GM21447 (cell line): ENCODE results near the gene LKAAEAR1.

ENCODE experiments used
- ATAC-seq: cut with Tn5 transposase; IDR thresholded peaks from one replicate; pipeline ENCODE4 v1.9.1; 2021; ENCODE audit not compliant: unreplicated experiment

Gene LKAAEAR1

DNA sequence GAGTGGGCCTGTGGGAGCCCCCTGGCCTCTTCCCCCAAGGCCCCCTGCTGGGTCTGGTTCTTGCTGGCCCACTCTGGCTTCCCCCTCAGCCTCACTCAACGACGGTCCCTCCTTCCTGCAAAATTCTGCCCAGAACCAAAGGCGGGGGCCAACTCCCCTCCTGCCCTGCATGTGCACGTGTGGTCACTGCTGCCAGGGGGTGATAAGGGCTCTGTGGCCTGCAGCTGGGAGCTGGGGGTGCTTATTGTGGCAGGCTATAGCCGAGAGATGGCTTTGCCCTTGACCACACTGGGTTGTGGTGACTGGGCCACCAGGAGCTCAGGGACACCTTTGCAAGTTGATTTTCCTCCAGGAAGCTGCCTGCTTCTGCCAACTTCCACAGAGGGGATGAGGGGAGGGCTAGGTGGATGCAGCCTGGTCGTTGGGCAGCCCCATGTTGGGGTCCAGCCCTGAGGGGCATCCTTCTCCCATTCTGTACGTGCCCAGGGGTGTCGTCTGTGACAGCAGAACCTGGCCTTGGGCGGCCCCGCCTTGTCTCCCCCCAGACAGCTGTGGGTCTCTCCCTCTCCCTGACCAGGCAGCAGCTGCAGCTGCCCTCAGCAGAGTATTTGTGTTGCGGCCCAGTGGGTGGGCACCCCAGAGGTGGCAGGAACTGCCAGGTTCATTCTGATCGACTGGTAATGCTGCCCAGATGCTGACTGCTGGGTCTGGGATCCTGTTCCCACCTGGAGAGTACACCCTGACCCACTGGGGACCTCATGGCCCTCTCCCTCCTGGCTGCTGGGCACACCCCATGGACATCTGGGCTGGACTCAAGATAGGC lies 15.6 kb downstream of the LKAAEAR1 start:
- ATAC-seq = no peak

DNA sequence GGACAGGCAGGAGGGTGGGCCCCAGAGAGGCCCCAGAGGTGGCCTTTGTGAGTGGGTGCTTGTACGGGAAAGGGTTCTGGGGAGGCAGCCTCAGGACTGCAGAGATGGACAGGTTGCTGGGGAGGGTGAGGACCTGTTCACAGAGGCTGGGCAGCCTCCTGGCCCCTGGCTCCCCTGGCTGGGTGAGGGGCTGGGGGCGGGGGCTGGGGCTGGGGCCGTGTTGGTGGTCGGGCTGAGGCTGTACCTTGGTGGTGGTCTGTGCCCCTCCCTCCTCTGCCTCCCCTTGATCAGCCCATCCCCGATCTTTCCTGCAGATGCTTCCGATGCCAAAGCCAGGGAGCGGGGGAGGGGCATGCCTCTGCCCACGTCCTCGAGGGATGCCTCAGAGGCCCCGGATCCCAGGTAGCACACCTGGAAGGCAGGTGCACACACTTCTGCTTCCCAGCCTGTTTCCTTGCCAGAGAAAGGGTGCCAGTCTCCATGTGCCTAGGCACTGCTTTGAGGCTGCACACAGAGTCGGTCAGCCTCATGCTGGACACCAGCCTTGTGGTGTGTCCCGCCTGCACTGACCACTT lies 16.4 kb downstream of the LKAAEAR1 start:
- no peak for ATAC-seq

DNA sequence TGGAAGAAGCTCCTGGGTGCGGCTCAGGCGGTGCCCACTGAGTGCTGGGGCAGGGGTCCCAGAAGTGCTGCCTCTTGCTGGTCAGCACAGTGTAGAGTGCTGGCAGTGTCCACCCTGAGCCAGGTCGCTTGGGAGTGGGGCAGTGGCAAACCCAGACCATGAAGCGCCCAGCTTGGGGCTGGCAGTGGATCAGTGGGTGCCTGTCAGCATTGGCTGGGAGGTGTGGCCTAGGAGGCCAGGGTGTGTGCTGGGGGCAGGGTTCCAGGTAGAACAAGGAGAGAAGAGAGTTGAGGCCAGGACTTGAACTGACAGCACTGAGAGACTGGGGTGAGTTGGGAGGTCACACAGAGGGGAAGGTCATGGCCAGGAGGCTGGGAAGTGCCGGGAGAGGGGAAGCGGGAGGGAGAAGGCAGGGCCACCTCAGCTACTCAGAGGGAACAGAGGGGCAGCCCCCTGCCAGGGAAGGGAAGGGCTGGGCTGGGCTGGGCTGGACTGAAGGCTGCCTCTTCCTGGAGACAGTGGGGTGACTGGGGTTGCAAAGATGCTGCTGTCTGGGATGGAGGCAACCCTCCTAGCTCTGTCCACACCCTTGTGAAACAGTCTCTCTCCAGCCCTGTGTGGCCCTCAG lies 17.1 kb downstream of the LKAAEAR1 start:
- ATAC-seq = no peak

DNA sequence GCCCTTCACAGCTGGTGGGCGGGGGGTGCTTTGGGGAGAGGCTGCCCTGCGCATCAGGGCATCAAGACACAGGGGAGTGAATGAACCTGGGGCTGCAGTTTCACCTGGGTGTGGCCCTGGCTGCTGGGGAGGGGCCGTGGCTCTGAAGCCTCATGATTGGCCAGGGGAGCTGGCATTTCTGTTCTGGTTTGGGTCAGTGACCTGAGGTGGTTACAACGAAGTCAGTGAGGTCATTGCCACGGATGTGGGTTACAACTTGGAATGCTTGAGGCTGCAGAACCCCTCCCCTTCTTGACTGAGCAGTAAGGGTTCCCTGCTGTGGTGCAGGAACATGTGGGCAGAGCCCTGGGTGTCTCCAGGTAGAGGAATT lies 18.2 kb downstream of the LKAAEAR1 start:
- ATAC-seq = peak; percentile 61

DNA sequence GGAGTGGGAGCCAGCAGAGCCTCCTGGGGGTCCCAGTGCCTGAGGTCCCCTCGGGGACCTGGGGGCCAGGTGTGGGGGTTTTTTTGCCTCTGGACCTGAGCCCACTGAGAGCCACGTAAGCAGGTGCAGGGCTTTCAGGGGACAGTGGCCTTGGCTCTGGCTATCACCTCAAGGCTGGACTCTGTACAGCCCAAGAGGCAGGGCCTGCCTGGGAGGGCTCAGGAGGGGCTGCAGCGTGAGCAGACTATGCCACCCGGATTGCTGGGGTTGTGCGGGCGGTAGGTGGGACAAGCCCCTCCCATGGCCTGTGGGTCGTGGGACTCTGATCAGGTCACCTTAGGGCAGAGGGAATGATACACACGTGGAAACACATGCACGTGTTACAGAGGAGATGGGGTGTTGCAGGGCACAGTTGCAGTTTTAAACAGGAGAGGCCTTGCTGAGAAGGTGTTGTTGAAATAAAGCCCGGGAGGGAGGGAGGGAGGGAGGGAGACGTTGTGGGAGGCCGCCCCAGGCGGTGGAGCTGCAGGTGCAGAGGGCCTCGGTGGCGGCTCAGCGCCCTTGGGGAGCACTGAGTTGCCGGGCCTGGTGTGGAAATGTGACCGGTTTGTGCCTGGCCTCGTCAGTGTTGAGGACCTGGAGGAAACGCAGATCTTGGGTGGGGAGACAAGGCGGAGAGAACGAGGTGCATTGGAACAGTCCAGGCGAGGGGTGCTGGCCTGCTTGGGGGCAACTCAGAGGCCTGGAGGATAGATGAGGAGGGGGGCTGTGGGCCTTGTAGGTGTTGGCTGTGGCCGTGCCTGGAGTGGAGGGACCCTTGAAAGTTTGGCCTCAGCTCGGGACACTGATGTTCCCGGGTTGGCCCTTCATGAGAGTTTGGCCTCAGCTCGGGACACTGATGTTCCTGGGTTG lies 18.9 kb downstream of the LKAAEAR1 start:
- no peak for ATAC-seq

DNA sequence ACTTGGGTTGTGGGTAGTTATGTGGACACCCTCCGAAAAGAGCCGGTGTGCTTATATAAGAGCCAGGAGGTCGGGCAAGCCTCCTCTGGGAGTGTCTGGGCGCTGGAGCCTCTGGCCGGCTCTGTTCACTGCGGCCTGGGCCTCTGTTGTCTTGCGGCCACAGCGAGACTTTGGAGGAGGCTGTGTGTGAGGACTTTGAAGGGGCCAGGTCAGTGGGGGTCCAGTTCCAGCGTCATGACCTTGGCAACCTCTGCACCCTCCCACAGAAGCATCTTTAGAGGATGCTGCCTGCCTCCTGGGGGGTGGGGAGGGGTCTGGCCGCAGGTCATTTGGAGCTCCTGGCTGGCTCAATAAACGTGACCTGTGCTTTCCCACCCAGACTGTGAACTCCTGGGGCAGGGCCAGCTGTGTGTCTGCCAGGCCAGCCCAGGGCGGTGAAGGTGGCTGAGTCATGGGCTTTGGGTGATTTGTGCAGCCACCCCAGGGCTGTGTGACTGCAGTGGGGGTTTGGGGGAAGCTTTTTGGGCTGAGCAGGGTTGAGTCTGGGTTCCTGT lies 20.0 kb downstream of the LKAAEAR1 start:
- no peak for ATAC-seq

DNA sequence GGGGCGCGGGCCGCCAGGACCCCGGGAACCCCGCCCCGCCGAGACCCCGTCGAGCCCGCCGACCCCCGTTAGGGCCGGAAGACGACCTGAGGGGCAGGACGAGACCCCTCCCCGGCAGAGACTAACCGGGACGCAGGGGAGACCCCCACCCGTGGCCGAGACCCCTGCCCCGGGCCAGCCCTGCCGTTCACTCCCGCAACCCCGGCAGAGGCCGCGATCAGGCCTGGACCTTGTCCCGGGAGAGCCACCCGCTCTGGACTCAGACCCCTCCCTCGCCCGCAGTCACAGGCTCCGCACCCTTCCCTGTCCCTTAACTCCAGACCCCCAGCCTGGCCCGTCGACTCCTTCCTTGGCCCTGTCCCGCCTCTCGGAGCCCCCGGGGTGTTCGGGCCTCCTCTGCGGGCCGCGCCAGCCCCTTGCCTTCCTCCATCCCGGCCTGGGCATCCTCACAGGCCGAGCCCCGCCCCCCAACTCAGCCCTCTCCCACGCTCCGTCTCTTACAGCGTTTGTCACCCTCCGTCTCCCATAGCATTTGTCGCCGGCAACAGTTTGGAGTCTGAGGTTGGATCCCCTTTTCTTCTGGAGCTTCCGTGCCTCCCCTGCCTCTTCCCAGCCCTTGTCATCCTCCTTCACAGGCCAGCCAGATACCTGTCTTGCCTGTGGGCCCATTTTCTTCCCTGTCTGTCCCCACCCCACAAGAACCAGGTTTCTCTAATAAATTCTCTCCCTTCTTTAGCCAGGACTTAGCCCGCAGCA lies 20.6 kb downstream of the LKAAEAR1 start:
- ATAC-seq = no peak

DNA sequence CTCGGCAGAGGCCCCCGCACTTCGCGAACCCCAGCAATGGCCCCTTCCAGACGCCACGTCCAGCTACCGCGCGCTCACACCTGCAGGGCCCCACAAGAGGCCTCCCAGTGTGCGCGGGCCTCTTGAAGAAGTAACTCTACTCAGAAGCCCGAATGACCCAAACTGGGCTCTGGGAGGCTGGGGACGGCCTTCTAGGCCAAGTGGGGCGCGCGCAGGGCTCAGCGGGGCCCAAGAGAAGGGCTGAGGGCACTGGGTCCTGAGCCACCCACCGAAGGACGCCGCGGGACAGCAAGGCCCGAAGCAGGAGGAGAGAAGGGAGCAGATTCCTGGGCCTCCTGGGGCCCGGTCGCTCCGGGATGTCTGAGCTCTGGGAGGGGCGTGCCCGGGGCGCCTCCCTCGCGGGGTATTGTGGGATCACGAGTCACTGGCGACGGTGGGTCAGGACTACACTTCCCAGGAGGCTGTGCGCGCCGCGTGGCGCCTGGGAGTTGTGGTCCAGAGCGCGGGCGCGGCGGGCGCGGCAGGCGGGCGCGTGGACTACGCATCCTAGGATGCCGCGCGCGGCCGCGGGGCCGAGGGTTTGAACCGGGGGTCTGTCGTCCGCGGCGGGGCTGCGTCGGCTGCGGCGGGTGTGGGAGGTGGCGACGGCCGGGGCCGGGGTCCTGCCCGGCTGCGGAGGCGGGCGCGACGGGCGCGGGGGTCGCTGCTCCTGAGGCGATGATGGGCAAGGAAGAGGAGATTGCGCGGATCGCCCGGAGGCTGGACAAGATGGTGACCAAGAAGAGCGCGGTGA lies 21.4 kb downstream of the LKAAEAR1 start, which contains the start of gene TCEA2:
TCEA2 (plus strand) TSS at position 603 of the 793 bp plus-strand sequence; CDS start at position 718, 115 bp downstream.
- ATAC-seq = peak; percentile 57

DNA sequence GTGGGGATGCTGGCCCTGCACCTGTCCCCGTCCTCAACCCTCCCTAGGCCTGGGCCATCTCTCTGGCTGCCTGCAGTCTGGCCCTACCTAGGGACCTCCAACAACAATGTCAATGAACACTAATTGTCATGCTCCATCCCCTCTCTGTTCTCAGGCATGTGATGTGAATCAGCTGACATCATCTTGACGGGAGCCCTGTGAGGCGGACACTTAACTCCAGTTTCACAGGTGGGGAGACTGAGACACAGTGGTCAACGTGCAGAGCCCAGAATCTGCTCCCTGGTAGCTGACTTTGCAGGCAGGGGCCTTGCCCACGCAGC lies 22.0 kb downstream of the LKAAEAR1 start:
- ATAC-seq = no peak

DNA sequence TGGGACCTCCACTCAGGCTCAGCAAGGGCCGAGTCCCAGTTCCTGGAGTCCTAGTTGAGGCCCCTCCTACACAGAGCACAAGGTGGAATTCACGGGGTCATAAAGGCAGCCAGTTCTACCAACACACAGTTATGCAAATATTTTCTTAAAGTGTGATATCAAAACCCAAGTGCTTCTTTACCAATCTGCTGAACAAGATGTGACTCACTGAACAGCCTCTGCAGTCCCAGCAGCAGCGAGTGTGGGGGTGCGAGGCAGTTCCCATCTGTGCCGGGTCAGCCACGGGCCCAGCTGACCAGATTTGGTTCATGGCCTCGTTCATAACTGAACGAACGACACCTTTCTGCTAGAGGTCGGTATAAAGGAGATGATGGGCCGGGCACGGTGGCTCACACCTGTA lies 25.7 kb downstream of the LKAAEAR1 start:
- no peak for ATAC-seq

DNA sequence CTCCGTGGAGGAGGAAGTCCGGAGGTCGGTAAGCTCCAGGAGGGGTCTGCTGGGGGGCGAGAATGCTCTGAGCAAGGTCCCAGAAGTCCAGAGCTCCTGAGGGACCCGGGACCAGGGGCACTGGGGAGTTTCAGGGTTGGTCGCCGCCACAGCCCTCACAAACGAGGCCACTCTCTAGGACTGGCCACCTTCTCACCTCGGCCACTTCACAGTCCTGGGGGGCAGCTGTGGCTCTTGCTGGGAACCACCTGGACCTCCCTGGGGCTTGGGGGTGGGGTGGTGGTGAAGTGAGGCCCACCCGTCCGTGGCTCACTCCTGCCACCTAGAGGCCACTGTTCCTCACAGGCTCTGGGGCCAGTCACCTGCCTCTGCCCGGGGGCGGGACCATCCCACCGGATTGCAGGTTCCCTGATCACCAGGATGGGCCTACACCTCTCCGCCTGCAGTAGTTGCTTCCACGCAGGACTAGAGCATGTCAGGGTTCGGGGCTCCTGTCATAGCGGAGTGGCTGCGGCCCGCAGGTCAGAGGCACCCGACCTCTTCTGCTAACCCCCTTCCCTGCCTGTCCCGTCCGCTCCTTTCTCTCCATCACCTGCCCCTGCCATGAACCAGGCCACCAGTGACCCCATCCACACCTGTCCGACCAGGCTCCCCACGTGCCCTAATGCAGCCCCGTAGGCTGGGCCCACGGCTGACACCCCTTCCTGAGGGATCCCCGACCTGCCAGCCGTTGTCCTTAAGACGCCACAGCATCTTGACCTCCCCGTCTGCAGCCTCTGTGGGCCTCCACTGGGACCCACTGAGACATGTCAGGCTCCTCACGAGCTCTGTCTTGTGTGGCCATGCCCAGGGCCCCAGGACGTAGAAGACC lies 26.3 kb downstream of the LKAAEAR1 start:
- no peak for ATAC-seq

DNA sequence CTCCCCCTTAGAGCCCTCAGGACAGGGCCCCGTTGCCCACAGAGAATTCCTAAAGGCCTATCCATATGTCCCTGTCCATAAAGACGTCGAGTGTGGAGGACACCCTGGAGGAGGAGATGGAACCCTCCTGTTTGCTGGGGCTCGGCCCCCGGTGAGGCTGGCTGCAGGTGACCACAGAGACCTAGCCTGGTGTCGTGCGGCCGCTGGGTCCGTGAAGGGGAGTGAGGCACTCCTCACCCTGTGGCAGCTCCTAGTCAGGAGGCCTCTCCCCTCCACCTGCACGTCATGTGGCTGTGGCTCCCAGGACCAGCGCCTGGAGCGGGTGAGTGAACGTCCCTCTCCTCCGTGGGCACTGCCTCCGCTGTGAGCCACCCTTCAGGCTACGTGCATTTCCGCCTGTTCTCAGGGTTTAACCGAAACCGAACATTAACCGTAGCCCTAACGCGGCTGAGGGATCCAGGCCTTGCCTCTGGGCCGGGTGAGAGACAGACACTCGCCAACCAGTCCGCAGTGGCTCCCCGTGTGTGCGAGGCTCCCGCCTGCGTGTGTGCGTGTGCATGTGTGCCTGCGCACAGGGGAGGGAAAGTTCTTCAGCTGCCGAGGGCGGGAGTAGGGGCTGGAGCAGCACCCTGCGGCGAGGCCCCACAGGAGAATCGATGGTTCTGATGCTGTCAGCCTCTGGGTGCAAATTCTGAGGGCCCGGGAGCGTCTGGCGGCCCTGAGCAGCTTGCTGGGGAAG lies 27.1 kb downstream of the LKAAEAR1 start:
- ATAC-seq = no peak

DNA sequence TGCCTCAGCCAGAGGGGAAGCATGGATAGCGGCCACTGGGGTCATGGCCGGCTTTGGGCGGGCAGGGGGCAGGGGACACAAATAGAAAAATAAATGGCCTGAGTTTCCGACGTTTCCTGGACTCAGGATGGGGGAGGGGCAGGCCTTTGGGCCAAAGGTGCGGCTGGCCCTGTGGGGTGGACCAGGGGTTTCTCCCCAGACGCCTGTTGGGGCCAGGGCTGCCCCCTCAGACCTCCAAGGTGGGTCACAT lies 27.6 kb downstream of the LKAAEAR1 start:
- no peak for ATAC-seq

DNA sequence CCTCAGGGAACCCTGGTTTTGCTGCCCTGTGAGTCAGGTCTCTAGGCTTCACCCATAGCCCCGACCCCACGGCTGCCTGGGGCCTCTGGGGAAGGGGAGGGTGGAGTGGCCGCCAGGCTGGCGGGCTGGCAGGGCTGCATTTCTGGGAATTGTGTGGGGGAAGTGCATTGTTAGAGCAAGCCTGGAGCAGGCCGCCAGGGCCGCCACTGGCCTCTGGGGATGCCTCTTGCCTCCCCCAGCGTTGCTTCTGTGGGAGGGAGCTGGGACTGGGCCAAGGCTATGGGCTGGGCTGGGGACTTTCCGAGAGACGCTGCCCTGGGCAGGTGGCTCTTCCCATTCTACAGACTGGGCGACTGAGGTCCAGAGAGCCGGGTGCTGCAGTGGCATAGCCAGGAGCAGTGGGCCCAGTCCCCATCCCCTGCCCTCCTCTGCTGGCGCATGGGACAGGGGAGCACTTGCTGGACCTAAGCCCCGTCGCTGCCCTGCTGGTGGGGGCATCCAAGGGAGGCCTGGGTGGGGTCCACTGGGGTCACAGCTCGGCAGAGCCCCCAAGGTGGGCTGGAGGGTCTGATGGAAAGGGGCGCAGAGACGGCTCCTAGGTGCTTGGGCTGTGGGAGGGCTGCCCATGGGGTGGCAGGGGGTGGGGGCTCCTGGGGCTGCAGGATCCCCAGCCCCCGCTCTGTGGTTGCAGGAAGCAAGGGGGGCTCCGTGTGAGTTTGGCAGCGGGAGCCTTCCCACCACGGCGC lies 28.1 kb downstream of the LKAAEAR1 start:
- no peak for ATAC-seq

DNA sequence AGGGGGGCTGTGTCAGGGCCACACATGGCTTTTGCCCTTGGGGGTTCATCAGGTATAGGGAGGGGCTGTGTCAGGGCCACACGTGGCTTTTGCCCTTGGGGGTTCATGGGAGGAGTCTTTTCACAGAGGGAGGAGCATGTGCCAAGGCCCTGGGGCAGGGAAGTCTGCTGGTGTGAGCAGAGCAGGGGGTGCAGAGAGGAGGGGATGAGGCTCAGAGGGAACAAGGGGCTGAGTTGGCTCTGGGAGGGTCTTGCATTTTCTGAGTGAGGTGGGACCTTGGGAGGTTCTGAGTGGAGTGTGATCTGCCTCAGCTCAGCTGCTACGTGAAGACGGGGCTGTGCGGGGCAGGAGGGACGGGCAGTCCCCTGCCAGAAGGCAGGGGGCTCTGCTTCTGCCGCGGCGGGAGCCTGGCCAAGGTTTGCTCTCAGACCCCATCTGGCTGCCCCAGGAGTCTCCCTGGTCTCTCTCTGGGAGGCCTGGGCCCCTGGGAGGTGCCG lies 28.8 kb downstream of the LKAAEAR1 start:
- no peak for ATAC-seq

DNA sequence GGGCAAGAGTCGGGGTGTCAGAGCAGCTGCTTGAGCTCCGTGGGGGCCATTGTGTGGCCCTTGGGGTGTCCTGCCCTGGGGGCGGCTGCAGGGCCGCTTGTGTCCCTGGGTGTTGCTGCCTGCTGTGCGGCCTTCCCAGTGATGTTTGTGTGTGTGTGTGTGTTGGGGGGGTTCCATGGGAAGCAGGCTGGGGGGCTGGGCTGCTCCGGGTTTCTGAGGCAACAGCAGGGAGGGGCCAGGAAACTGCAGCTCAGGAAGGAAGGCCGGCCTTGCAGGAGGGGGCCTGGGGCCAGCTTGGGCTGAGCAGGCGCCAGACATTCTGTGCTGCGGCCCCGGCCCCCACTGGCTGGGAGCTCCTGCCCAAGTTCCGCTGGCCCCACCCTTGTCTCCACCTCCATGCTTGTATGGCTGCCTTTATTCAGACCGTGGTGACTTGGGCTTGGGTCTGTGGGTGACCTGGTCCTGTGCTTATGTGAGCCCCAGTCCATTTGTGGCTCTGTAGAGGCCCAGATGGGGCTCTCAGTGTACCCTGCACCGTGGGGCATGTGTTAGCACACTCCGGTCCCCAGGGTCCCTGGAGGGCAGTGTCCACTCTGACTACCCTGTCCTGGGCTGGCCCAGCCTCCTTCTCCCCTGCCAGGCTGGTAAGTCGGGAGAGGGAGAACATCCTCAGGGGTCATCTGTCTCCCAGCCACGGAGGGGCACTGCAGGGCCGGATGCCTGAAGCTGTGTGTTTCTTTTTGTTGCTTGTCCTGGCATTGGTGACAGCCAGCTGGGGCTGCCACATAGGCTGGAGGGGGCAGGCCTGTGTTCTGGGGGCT lies 30.1 kb downstream of the LKAAEAR1 start:
- ATAC-seq = no peak
